Adipose tissue (tissue), 3 donors: ENCODE data around the gene TMEM258. TPM values are rescaled to one million over a fixed set of nuclear protein-coding genes. Genes with fewer than 3 reads are reported as not detected.

Experiments used
- H3K27ac ChIP-seq: one replicate; pipeline ENCODE4 v1.5.1; 2013; ENCODE audit warnings: low read depth, low read length
- WGBS, 3 donors: extraction: QIAGEN DNeasy Blood & Tissue Kit; methylation state at CpG; one replicate each; pipeline ENCODE4 v1.1.7; 2013; 5-methylcytosine and 5-hydroxymethylcytosine counted together
- polyA plus RNA-seq, 3 donors: library from polyadenylated mRNA; stranded (reverse); fragments of 200-250 nt; gene quantifications; one replicate each; pipeline ENCODE4 v1.2.3, GENCODE V29; 2013
- donor health status: healthy with polysubstance abuse.
- donor health status: Bipolar disorder and iron deficiency.
- donor health status: healthy.

TMEM258 gene
- polyA plus RNA-seq, 3 donors = 163 to 234 (median 214) TPM

DNA sequence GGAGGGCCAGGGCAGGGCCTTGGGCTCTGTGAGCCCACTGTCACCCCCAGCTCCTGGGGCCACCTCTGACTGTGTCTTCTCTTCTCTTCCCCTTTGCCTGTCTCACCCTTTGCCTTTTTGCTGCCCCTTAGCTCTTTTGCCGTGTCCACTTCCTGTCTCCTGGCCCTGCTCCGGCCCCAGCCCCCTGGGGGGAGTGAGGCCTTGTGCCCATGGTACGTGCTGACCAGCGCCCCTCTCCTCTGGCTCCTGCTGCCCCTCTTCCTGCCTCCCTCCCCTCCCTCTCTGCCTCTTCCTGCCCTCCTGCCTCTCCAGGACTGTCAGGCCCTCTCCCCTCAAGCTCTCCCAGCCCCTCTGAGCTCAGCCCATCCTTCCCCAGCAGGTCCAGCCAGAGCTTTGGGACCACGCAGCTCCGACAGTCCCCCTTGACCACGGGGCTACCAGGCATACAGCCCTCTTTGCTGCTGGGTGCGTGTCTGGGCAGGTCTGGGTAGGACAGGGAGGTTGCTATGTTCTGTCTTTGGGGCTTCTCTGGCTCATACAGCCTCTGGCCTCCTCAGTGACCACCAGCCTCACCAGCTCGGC, 11.7 kb downstream of the TMEM258 start:
- no peak overlapping the region for H3K27ac ChIP-seq

DNA sequence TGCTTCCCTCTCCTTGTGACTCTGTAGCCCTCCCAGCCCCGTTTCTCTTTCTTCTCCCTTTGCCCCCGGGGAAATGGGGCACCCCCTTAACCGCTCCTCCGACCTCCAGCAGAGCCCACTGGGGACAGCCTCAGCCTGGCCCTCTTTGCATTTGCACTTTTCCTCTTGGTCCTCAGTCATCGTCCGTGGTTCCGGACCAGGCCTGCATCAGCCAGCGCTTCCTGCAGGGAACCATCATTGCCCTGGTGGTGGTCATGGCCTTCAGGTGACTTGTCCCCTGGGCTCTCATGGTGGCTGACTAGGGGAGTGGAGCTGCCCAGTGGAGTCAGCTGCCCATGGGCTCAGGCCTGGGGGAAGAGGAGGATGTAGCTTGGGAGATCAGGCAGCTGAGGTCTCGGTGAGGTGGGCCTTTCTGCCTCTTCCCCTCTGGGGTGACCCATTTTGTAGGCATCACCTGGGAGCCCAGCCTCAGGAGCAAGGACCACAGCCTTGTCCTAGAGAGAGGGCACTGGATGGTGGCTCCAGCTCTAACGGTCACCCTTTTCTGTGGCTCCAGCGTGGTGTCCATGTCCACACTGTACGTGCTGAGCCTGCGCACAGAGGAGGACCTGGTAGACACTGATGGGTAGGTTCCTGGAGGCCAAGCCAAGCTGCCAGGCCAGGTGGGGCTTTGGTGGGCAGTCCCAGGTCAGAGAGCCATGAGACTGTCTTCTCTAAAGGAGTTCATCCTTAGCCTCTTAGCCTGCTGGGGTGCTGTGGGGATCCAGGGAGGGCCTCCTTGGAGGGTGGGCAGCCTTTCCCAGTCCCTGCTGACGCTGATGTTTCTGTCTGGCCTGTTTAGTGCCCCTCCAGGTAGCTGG, 12.5 kb downstream of the TMEM258 start:
- no peak overlapping the region for H3K27ac ChIP-seq
- 81 to 88% (median 87%) methylated on average over 14 of the region's 14 CpGs for WGBS, 3 donors

More for the DNA sequence above, 11.7 kb downstream of the TMEM258 start:
- 78 to 89% (median 80%) methylated on average over 9 of the region's 9 CpGs for WGBS, 3 donors

DNA sequence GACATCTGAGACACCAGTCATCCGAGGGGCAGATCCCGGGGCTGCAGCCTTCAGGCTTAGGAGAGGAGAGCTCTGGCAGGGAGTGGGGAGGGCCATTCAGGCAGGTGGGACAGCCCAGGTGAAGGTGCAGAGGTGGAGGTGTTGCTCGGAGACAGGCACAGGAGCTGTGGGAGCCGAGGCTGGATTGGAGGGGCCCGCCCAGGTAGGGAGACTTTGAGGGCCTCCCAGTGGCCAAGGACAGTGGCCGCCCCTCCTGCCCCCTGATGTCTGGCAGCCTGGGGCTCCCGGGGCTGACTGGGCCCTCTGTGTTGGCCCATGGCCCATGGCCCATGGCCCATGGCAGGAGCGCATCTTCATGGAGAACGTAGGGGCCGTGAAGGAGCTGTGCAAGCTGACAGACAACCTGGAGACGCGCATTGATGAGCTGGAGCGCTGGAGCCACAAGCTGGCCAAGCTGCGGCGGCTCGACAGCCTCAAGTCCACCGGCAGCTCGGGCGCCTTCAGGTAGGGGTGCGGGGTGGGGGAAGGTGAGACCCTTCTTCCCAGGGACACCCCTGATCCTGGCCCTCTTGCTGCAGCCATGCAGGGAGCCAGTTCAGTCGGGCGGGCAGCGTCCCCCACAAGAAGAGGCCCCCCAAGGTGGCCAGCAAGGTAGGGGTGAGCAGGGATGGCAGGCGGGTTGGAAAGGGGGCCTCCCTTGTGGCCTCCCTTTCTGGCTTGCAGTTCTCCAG, 13.3 kb downstream of the TMEM258 start:
- no peak overlapping the region for H3K27ac ChIP-seq
- WGBS, 3 donors = 86 to 92% (median 89%) methylated on average over 19 to 24 of the region's 24 CpGs

DNA sequence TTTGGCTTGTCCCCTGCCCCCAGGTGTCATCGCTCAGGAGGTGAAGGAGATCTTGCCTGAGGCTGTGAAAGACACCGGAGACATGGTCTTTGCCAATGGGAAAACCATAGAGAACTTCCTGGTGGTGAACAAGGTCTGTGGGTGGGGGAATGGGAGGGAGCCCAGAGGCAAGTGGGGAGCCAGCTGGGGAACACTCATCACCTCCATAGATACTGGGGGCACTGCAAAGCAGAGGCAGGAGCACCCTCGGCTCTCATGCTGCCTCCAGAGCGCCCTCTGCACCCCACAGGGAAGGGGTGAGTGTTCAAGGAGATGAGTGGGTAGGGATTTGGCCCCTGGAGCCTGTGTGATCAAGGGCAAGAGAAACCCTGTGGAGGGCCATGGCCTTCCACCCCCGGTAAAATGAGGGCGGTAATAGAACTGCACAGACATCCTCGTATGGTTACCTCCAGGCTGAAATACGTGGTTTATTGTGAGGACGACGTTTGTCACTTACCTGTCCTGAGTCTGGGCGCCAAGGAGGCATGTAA, 14.0 kb downstream of the TMEM258 start:
- no peak overlapping the region for H3K27ac ChIP-seq
- WGBS, 3 donors = 85 to 88% (median 87%) methylated on average over 11 of the region's 11 CpGs

DNA sequence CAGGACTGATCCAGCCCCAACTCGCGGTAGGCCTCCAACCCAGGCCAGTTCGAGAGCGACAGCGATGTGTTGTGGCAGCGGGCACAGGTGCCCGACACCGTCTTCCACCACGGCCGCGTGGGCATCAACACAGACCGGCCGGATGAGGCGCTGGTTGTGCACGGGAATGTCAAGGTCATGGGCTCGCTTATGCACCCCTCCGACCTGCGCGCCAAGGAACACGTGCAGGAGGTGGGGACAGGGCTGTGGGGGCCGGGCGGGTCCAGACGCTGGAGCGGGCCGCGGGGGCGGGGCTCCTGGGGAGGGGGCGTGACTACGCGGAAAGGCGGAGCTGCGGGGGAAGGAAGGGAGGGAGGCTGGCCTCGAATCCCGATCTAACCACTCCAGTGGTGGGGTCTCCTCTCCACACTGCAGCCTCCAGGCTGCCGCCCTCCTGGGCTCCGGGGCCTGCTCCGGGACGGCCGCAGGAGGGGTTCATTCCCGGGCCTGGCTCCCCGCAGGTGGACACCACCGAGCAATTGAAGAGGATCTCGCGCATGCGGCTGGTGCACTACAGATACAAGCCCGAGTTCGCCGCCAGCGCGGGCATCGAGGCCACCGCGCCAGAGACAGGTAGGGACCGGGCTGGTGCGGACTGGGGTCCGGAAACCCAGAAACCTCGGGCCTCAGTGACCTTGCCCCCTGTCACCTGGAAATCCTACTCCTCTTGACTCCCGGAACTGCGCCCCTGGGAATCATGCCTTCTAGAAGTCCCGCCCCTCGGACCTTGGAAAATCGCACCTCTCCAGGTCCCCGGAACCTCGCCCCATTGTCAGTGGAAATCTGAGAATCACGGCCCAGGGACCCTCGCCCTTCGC, 14.9 kb downstream of the TMEM258 start:
- WGBS, 3 donors = 39 to 48% (median 39%) methylated on average over 54 to 66 of the region's 67 CpGs

DNA sequence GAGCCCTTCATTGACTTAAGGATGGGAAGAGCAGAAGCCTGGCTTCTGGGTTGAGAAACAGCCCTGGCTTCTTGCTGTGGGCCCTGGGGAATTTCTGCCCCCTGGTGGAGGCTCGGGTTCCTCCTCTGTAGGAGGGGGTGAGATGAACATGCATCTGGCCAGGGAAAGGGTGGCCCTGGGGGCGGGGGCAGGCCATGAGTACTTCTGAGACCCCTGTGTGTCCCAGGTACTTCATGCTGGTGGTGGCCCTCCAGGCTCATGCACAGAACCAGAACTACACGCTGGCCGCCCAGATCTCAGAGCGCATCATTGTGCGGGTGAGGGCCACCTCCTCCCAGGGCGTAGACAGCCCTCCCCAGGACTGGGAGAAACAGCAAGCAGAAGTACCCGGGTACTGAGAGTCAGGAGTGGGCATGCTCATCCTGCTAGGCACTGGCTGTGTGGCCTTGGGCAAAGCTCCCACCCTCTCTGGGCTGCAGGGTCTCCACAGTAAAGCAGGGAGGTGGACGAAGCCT, 15.8 kb downstream of the TMEM258 start:
- H3K27ac ChIP-seq = no peak overlapping the region
- 60 to 67% (median 64%) methylated on average over 8 to 9 of the region's 9 CpGs for WGBS, 3 donors

More for the DNA sequence above, 14.9 kb downstream of the TMEM258 start:
- H3K27ac ChIP-seq = no peak overlapping the region

DNA sequence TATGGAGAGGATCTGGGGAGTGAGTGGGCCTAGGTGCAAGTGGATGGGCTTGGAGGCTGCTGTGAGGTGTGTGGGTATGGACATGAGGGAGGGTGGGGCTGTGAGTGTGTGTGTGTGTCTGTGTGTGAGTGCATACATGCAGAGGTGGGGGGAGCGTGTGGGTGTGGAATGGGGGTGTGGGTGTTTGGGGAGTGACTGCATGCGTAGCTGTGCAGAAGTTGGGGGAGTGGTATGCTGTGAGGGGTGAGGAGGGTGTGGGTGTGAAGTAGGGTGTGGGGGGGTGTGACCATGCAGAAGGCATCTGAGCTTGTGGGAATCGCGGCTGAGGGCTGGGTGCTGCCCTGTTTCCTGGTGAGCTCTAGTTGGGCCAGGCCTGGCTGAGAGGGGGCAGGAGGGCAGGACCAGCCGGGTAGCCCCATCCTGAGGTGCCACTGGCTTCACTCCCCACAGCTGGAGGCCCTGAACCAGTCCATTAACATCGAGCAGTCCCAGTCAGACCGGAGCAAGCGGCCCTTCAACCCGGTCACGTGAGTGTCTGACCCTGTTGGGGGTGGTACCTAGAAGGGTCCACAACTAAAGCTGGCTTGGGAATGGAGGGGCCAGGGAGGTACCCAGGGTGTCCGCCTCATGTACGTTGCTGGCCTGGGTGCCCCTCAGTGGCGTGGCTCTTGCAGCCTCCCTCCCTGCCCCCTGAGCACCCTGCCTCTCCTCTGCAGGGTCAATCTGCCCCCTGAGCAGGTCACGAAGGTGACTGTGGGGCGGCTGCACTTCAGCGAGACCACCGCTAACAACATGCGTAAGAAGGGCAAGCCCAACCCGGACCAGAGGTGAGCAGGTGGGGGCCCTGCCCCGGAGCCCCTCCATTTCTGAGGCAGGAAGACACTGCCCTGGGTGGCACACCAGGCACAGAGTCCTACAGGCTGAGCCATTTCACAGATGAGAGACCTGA, 16.5 kb downstream of the TMEM258 start:
- WGBS, 3 donors = 79 to 85% (median 80%) methylated on average over 20 of the region's 20 CpGs
- no peak overlapping the region for H3K27ac ChIP-seq

DNA sequence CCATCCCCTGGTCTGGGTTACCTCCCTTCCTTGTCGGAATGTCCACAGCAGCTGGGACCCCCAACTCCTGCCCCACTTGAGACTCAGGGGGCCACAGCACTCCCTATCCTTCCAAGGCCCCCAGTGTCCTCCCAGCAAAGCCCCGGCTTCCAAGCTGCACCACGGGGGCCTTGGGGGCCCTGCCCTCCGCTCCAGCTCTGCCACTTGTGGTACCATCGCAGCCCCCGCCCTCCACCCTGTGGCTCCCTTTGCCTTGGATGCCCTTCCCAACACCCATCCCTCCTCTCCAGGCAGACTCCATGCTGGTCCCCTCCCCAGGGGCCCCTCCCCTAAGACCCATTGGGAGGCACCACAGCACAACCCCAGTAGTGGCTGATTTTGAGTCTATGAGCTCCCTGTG, 17.3 kb downstream of the TMEM258 start:
- 93 to 97% (median 93%) methylated on average over 6 of the region's 6 CpGs for WGBS, 3 donors
- no peak overlapping the region for H3K27ac ChIP-seq

DNA sequence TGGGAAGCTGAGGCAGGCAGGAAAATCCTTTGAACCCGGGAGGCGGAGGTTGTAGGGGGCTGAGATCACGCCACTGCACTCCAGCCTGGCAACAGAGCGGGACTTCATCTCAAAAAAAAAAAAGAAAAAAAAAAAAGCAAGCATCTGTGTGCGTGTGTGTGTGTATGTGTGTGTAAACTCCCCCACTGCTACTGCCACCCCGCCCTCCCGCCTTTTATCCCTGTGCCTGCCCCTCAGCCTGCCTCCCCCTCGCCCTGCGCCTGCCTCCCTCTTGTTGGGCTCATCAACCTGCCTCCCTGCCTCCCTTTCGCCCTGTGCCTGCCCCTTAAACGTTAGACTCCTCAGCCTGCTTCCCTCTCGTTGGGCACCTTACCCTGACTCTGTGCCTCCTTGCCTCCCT, 18.0 kb downstream of the TMEM258 start:
- 78 to 87% (median 78%) methylated on average over 11 to 12 of the region's 12 CpGs for WGBS, 3 donors
- no peak overlapping the region for H3K27ac ChIP-seq

DNA sequence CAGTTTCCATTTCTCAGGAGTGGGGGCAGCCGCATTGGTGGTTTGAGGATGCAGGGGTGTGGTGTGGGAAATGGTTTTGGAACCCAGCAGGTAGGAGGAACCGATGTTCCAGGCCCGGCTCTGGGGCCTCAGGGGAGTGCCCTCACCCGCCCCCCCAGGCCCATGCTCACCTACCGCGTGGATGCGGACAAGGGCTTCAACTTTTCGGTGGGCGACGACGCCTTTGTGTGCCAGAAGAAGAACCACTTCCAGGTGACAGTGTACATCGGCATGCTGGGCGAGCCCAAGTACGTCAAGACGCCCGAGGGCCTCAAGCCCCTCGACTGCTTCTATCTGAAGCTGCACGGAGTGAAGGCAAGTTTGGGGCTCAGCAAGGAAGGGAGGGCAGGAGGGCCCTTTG, 18.6 kb downstream of the TMEM258 start:
- no peak overlapping the region for H3K27ac ChIP-seq
- WGBS, 3 donors = 79 to 94% (median 82%) methylated on average over 18 of the region's 18 CpGs

DNA sequence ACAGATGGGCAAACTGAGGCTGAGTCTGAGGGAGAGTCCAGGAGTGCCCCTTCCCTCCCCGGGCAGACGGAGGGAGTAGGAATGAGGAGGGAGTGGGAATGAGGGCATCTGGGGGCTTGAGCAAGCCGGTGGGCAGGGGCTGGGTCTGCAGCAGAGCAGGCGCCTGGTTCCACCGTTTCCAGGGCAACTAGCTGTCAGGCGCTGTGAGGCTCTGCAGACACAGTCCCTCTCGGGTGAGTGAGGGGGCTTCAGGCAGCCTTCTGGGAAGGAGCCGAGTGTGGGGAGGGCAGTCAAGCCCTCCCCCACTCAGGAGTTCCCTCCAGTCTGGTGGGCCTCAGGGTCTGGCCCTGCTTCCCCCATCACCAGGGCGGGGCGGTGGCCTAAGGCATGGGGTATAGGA, 19.0 kb downstream of the TMEM258 start:
- WGBS, 3 donors = 75 to 82% (median 78%) methylated on average over 10 of the region's 10 CpGs
- H3K27ac ChIP-seq = no peak overlapping the region

DNA sequence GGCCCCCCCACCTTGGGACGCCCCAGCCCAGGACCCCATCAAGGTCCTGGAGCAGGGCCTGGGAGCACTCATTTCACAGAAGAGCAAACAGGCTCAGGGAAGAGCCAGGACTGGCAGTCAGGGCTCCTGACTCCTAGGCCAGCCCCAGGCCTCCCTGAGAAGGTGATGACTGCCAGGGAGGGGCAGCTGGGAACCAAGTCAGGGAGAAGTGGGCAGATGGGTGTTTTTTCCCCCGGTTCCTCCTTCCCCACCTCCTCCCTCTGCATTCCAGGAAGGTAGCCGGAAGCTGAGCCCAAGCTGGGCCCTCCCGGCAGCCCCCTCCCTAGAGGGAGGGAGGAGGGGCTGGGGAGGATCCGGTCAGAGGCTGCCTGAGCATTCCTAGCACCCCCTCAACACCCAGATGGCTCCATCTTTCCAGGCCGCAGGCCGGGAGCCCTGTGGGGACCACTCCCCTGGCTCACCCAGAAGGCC, 20.4 kb downstream of the TMEM258 start:
- no peak overlapping the region for H3K27ac ChIP-seq
- 50 to 70% (median 60%) methylated on average over 6 to 7 of the region's 7 CpGs for WGBS, 3 donors

DNA sequence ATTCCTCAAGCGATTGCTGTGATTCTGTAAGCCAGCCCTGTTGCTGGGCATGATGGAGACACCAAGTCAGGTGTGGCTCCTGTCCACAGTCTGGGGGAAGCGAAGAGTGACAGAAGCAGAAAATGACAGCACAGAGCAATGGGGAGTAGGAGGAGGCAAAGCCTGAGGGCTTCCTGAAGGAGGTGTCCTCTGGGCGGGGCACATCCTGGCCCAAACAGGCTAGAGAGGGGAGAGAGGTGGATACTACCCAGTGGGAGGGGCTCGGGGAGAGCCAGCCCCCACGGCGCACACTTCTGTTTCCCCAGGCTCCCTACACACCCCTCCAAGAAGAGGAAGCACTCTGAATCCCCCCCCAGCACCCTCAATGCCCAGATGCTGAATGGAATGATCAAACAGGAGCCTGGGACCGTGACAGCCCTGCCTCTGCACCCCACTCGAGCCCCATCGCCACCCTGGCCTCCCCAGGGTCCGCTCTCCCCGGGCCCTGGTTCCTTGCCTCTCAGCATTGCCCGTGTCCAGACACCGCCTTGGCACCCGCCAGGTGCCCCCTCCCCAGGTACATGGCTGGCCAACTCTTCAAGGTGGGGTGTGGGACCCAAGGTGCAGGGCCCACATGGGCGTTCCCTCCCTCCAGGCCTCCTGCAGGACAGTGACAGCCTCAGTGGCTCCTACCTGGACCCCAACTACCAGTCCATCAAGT, 21.1 kb downstream of the TMEM258 start:
- H3K27ac ChIP-seq = no peak overlapping the region
- 80 to 91% (median 83%) methylated on average over 15 of the region's 15 CpGs for WGBS, 3 donors

DNA sequence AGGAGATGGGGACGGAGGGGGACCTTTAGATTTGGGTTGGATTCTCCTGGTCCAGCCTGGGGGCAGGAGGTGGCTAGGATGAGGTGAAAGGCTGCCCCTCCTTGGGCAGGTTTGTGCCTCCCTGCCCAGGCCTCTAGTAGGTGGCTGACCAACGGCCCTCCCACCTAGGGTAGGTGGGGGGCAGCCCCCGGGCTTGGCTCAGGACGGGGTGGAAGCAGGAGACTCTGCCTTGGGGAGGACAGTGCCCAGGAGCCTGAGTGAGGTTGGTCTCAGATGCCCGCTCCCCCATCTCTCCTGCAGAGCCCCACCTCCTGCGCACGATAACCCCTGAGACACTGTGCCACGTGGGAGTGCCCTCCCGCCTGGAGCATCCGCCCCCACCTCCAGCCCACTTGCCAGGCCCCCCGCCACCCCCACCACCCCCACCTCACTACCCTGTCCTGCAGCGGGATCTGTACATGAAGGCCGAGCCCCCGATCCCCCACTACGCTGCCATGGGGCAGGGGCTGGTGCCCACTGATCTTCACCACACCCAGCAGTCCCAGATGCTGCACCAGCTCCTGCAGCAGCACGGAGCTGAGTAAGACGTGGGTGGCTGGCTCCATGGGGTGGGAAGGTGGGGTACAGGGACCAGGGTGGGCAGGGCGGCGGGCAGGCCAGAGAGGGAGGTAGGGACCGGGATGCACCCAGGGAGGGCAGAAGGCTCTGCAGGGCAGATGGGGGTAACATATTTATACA, 22.3 kb downstream of the TMEM258 start:
- no peak overlapping the region for H3K27ac ChIP-seq
- WGBS, 3 donors = 84 to 86% (median 85%) methylated on average over 17 to 20 of the region's 20 CpGs

DNA sequence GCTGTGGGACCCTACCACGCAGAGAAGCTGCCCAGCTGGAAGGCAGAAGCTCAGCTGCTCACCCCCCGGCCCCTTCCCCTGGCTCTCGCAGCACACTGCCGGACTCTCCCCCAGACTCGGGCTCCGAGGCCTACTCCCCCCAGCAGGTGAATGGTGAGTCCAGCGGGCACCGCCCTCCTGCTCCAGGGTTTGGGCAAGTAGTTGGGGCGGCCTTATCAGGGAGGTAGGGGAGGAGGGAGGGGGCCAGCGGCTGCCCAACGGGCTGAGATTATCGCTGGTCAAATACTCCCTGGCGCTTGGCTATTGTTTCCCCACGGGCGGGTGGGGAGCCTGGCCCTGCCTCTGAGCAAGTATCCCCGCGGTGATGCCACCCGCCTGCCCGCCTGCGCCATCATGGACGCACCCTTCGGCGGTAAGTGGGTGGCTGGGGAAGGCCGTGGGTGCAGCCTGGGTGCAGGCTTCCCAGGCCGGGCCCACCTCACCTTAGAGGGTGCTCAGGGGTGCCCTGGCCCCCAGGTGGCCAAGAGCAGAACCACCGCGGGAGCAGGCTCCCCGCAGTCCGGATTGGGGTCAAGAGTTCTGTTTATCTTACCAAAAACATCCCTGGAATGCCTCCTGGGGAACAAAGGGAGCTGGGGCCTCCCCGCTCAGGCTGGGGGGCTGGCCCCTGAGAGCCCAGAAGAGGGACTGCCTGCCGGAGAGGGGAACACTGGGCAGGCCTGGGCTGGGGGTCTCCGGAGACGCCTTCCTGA, 23.1 kb downstream of the TMEM258 start:
- H3K27ac ChIP-seq = no peak overlapping the region
- 34 to 72% (median 72%) methylated on average over 29 to 33 of the region's 33 CpGs for WGBS, 3 donors
